Mucosa of descending colon (tissue), 3 donors: Measurements from ENCODE around the gene ZNF740. TPM values are rescaled to one million over a fixed set of nuclear protein-coding genes. Genes with fewer than 3 reads are reported as not detected.

Experiments used
- ATAC-seq: fragments of 200-7000 bp; cut with Tn5 transposase; one replicate; pipeline ENCODE4 v1.9.1; 2020; ENCODE audit warnings: mild to moderate bottlenecking, moderate library complexity
- DNase-seq, 3 donors: peaks; one replicate each; pipeline ENCODE4 v3.0.0-alpha.2; 2020
- H3K36me3 ChIP-seq: fragments of 200-600 bp; one replicate; pipeline ENCODE4 v1.8.0; 2021; ENCODE audit warnings: low read depth, mild to moderate bottlenecking
- H3K4me1 ChIP-seq: fragments of 200-600 bp; one replicate; pipeline ENCODE4 v1.8.0; 2021; ENCODE audit warnings: low read depth, mild to moderate bottlenecking
- H3K4me3 ChIP-seq: fragments of 200-600 bp; one replicate; pipeline ENCODE4 v1.8.0; 2021; ENCODE audit warnings: mild to moderate bottlenecking
- H3K9me3 ChIP-seq: fragments of 200-600 bp; one replicate; pipeline ENCODE4 v1.8.0; 2021; ENCODE audit warnings: mild to moderate bottlenecking
- CTCF ChIP-seq: fragments of 200-600 bp; IDR thresholded peaks from one replicate; pipeline ENCODE4 v1.8.0; 2022; ENCODE audit warnings: antibody characterized with exemption, mild to moderate bottlenecking
- intact Hi-C, 2 donors: fragments of 100-400 bp; cut with DNase I in 1 of 2; cut with micrococcal nuclease in 1 of 2; formaldehyde crosslinking; loops; one replicate each; pipeline versions ENCODE4 v1.11.0 to v1.11.1; 2022; cut with DNase I, micrococcal nuclease
- total RNA-seq, 3 donors: library from RNA; stranded (reverse); fragmentation: NEBNext Ultra II Directional in 2 of 3; extraction: Animal tissue kit (Norgen Biotek cat#: 25700) in 2 of 3; gene quantifications; one replicate each; pipeline versions ENCODE4 v1.2.1 to v1.2.4, GENCODE V29; 2021 to 2023
- donor health status: DM: no; HTN: no; CAD: no; lungs with moderate emphysema.
- donor health status: DM: no; HTN: no; CAD: no.
- donor health status: DM: no; HTN: yes; CAD: no.

The ZNF740 gene
- total RNA-seq, 3 donors from 2014 or later: 26.1 to 52.9 (median 46.0) TPM

DNA sequence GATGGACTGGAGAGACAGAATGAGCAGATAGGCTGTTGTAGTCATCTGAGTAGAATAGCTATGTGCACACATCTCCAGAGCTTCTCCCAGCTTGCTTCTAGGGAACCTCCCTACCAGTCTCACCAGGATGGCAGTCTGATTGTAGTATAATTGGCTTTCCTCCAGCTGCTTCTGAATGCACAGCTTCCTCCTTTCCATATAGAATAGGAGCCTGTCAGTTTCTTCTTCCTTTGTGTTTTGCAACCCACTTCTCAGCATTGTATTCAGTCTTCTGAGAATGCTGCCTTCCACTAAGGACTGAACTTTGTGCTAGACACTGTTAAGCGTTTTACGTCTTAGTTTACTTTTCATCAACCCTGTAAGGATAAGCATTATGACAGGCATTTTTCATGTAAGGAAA, 2.4 kb downstream of the ZNF740 start:
- peaks cover 13% of the 10 kb centered on the region for H3K36me3 ChIP-seq
- TF ChIP-seq CTCF: no peak
- H3K9me3 ChIP-seq: no peaks in the 10 kb centered on the region
- ATAC-seq (peak; percentile 3), DNase-seq (no peak)
- H3K4me1 ChIP-seq: peaks cover 28% of the 10 kb centered on the region
- intact Hi-C loops: no loop called here
- no peak overlapping the region for H3K4me3 ChIP-seq

- TF ChIP-seq CTCF: no peak
- DNase-seq (no peak), ATAC-seq (no peak)
- Histone ChIP-seq H3K4me3 (no peak overlapping the region), H3K4me1 (peaks cover 28% of the 10 kb centered on the region), H3K36me3 (peaks cover 13% of the 10 kb centered on the region), H3K9me3 (no peaks in the 10 kb centered on the region)
- intact Hi-C loops: no loop called here
These were observed 4.3 kb downstream of the ZNF740 start for GRCh38 chr12:53184828-53185227.

- no peaks in the 10 kb centered on the region for H3K9me3 ChIP-seq
- H3K4me1 ChIP-seq: peaks cover 28% of the 10 kb centered on the region
- DNase-seq: no peak
- no peak for ATAC-seq
- intact Hi-C loops: no loop called here
- TF ChIP-seq CTCF: no peak
- H3K4me3 ChIP-seq: no peak overlapping the region
- H3K36me3 ChIP-seq: peaks cover 13% of the 10 kb centered on the region
These were observed 5.1 kb downstream of the ZNF740 start for GRCh38 chr12:53185582-53186153.

- intact Hi-C loops: no loop called here
- peaks cover 13% of the 10 kb centered on the region for H3K36me3 ChIP-seq
- no peak for TF ChIP-seq CTCF
- no peak overlapping the region for H3K4me3 ChIP-seq
- ATAC-seq (no peak), DNase-seq (no peak)
- H3K9me3 ChIP-seq: no peaks in the 10 kb centered on the region
- H3K4me1 ChIP-seq: peaks cover 22% of the 10 kb centered on the region
These were observed 6.2 kb downstream of the ZNF740 start for GRCh38 chr12:53186745-53187144.

- no peak for ATAC-seq
- H3K9me3 ChIP-seq: no peaks in the 10 kb centered on the region
- no peak for TF ChIP-seq CTCF
- no peak overlapping the region for H3K4me3 ChIP-seq
- DNase-seq: no peak
- H3K36me3 ChIP-seq: peaks cover 13% of the 10 kb centered on the region
- H3K4me1 ChIP-seq: peaks cover 16% of the 10 kb centered on the region
- intact Hi-C loops: no loop called here
These were observed 6.8 kb downstream of the ZNF740 start for GRCh38 chr12:53187145-53187899.
